ENCODE results near the gene REXO1.

The REXO1 gene

DNA sequence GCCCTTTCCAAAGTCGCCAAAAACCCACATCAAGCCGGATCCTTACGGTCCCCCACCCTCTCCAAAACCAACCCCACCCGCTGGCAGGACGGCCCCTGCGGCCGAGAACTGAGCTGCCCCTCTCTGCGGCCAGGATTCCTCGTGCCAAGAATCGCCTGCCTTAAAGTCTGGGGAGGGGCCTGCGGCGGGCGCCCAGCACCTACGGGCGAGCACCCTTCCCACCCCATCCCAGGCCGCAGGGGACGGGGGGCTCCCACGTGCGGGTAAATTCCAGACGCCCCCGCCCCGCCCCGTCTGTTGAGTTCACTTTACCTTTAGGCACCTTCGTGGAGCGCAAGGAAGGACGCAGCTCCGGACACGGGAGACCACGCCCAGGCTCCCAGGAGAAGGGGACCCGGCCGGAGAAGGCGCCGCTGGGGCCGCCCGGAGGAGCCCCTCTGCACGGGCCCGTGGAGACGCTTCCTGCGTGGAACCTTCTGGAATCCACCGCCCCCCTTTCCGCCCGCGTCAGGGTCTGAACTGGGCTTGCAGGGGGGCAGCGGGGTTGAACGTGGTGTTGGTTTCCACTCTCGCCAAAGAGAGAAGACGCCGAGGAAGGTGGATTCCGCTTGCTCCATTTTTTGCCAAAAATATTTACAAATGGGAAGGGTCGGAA lies 72.2 kb downstream of the REXO1 start:
- Histone ChIP-seq H3K4me3 (peak overlapping the region; percentile 33 to 62 (median 50); a peak in 19 of 20 replicates), H3K4me1 (peaks cover 12 to 46% (median 31%) of the 10 kb centered on the region in 10 experiments), H3K4me2 (peak overlapping the region; percentile 84 to 95 (median 90)), H3K27ac (no peak overlapping the region), H3K9me3 (replicated peaks in 1 of 11) (peaks cover 19 to 30% (median 24%) of the 10 kb centered on the region in 11 experiments), H3K36me3 (no peaks in the 10 kb centered on the region), H3K27me3 (peaks cover 95 to 100% (median 100%) of the 10 kb centered on the region in 11 experiments), H4K20me1 (peaks cover 0 to 35% (median 5%) of the 10 kb centered on the region in 11 experiments; a peak in 13 of 22 replicates), H3K9ac (peak overlapping the region in 3 of 11 experiments; percentile 18 to 39 (median 23); a peak in 2 of 22 replicates)
- no peak for TF ChIP-seq Cebpa-rat (IDR thresholded peaks at IDR 0.05)

DNA sequence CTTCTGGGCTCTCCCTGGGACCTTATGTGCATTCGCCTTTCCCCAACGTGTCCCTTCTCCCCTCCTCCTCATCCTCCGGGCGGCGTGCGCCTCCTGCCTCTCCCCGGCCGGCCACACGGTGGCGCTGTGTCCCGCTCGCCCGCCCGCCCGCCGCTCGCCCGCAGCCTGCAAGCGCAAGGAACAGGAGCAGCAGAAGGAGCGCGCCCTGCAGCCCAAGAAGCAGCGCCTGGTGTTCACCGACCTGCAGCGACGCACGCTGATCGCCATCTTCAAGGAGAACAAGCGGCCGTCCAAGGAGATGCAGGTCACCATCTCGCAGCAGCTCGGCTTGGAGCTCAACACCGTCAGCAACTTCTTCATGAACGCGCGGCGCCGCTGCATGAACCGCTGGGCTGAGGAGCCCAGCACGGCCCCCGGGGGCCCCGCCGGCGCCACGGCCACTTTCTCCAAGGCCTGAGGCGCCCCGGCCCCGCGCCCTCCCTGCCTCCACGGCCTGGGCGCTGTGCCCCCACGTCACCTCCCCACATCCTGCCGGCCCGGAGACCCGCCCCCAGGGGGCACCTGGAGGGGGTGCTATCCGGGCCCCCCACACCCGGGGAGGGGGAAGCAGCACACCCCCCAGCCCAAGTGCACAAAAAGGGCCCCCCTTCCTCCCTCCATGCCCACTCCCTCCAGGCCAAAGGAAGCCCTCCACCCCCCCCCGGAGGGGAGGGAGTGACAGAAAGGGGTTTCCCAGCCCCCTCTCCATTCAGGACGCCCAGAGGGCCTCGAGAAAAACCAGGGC lies 73.1 kb downstream of the REXO1 start:
- Histone ChIP-seq H3K4me2 (peak overlapping the region; percentile 5 to 95 (median 90); a peak in 20 of 22 replicates), H3K27me3 (peaks cover 95 to 100% (median 100%) of the 10 kb centered on the region in 11 experiments)

GRCh38 chr19:1773184-1773583 lies 75.1 kb downstream of the REXO1 start:
- H3K27ac ChIP-seq: no peak overlapping the region
- H3K4me3 ChIP-seq: no peak overlapping the region
- H3K9ac ChIP-seq: no peak overlapping the region
- H3K4me1 ChIP-seq: peaks cover 6 to 28% (median 18%) of the 10 kb centered on the region in 10 experiments
- TF ChIP-seq Cebpa-rat (IDR thresholded peaks at IDR 0.05): no peak
- peaks cover 36 to 49% (median 39%) of the 10 kb centered on the region in 11 experiments for H3K9me3 ChIP-seq (replicated peaks in 1 of 11)
- H3K4me2 ChIP-seq: no peak overlapping the region
- peaks cover 0 to 23% (median 5%) of the 10 kb centered on the region in 11 experiments; a peak in 11 of 22 replicates for H4K20me1 ChIP-seq
- H3K36me3 ChIP-seq: no peaks in the 10 kb centered on the region
- H3K27me3 ChIP-seq: peaks cover 90 to 100% (median 98%) of the 10 kb centered on the region in 11 experiments

More for the DNA sequence above, 73.1 kb downstream of the REXO1 start:
- Histone ChIP-seq H3K9me3 (replicated peaks in 1 of 11) (peaks cover 28 to 39% (median 32%) of the 10 kb centered on the region in 11 experiments), H3K9ac (0 out of 22 replicates have a peak overlapping the region, but pooled peaks of 1 of the 11 experiments have one; percentile 15), H3K4me3 (peak overlapping the region in 8 of 10 experiments; percentile 19 to 56 (median 44); a peak in 12 of 20 replicates), H4K20me1 (peaks cover 0 to 35% (median 5%) of the 10 kb centered on the region in 11 experiments; a peak in 13 of 22 replicates), H3K36me3 (no peaks in the 10 kb centered on the region), H3K27ac (no peak overlapping the region), H3K4me1 (peaks cover 12 to 37% (median 24%) of the 10 kb centered on the region in 10 experiments)
- no peak for TF ChIP-seq Cebpa-rat (IDR thresholded peaks at IDR 0.05)

DNA sequence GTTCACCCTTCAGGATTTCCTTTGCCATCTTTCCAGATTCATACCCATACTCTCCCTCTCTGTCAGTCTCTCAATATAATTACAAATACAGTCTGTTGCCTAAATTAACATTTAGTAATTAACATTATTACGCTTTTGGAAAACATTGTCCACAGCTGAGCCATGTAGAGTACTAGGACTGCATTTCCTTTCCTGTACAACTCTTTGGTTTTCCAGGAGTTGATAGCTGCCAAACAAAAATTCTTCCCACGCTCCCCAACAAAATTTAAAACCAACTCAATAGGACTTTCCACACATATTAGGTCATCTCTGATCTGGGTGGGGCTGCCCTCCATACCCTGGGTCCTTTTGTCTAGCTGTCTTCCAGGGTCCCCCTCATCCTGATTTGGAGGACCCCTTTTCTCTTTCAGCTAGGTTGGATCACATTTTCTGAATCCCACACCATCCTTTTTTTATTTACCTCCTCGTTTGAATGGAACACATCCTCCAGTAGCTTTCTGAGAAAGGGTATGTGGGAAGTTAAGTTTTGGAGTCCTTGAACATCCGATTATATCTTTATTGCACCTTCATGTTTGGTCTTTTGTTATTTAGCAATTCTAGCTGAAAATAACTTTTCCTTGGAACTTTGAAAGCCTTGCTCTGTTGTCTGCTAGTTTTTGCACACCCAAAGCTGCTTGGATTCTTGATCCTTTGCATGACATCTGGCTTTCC lies 77.3 kb downstream of the REXO1 start:
- Histone ChIP-seq H3K4me3 (peak overlapping the region in 1 of 10 experiments; percentile 14; a peak in 4 of 20 replicates), H3K27ac (no peak overlapping the region), H3K9me3 (replicated peaks in 1 of 11) (peaks cover 36 to 49% (median 39%) of the 10 kb centered on the region in 11 experiments), H3K36me3 (no peaks in the 10 kb centered on the region), H3K4me1 (peaks cover 6 to 43% (median 34%) of the 10 kb centered on the region in 10 experiments), H3K4me2 (no peak overlapping the region), H4K20me1 (peaks cover 0 to 22% (median 9%) of the 10 kb centered on the region in 11 experiments; a peak in 12 of 22 replicates), H3K9ac (no peak overlapping the region), H3K27me3 (peaks cover 90 to 100% (median 98%) of the 10 kb centered on the region in 11 experiments)
- no peak for TF ChIP-seq Cebpa-rat (IDR thresholded peaks at IDR 0.05)

GRCh38 chr19:1769645-1769985 lies 78.7 kb downstream of the REXO1 start:
- TF ChIP-seq Cebpa-rat (IDR thresholded peaks at IDR 0.05): no peak
- Histone ChIP-seq H3K27ac (no peak overlapping the region), H3K27me3 (peaks cover 90 to 100% (median 98%) of the 10 kb centered on the region in 11 experiments)

DNA sequence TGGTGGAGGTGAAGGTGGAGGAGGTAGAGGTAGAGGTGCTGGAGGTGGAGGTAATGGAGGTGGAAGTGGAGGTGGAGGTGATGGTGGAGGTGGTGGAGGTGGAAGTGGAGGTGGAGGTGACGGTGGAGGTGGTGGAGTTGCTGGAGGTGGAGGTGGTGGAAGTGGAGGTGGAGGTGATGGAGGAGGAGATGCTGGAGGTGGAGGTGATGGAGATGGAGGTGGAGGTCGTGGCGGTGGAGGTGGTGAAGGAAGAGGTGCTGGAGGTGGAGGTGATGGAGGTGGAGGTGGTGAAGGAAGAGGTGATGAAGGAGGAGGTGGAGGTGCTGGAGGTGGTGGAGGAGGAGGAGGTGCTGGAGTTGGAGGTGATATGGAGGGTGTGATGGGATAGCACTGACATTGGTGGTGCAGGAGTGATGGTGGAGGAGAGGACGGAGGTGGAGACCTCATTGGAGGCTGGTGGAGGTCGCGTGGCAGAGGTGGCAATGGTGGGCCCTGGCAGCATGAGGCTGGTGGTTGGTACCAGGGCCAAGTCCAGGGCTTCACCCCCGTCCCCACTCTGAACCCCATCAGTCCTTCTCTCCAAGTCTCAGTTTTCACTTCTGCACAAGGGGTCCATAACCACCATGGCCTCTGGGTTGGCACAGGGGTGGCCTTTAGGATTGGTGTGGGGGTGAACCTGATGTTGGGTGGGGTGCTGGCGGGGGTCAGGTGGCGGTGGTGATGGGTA lies 79.2 kb downstream of the REXO1 start:
- Histone ChIP-seq H3K36me3 (no peaks in the 10 kb centered on the region), H3K27me3 (peaks cover 90 to 100% (median 98%) of the 10 kb centered on the region in 11 experiments), H4K20me1 (peaks cover 0 to 34% (median 19%) of the 10 kb centered on the region in 11 experiments; a peak in 17 of 22 replicates), H3K9ac (no peak overlapping the region), H3K4me3 (no peak overlapping the region), H3K4me2 (no peak overlapping the region), H3K27ac (no peak overlapping the region), H3K9me3 (replicated peaks in 1 of 11) (peaks cover 26 to 34% (median 28%) of the 10 kb centered on the region in 11 experiments), H3K4me1 (peaks cover 4 to 42% (median 31%) of the 10 kb centered on the region in 10 experiments; a peak in 18 of 20 replicates)
- no peak for TF ChIP-seq Cebpa-rat (IDR thresholded peaks at IDR 0.05)

More at GRCh38 chr19:1769645-1769985, 78.7 kb downstream of the REXO1 start:
- H4K20me1 ChIP-seq: peaks cover 0 to 30% (median 19%) of the 10 kb centered on the region in 11 experiments; a peak in 17 of 22 replicates
- H3K4me1 ChIP-seq: peaks cover 4 to 42% (median 31%) of the 10 kb centered on the region in 10 experiments; a peak in 18 of 20 replicates
- H3K9ac ChIP-seq: no peak overlapping the region
- H3K36me3 ChIP-seq: no peaks in the 10 kb centered on the region
- H3K4me2 ChIP-seq: no peak overlapping the region; a peak in 1 of 22 replicates
- H3K9me3 ChIP-seq (replicated peaks in 1 of 11): peaks cover 27 to 39% (median 30%) of the 10 kb centered on the region in 11 experiments
- no peak overlapping the region for H3K4me3 ChIP-seq

DNA sequence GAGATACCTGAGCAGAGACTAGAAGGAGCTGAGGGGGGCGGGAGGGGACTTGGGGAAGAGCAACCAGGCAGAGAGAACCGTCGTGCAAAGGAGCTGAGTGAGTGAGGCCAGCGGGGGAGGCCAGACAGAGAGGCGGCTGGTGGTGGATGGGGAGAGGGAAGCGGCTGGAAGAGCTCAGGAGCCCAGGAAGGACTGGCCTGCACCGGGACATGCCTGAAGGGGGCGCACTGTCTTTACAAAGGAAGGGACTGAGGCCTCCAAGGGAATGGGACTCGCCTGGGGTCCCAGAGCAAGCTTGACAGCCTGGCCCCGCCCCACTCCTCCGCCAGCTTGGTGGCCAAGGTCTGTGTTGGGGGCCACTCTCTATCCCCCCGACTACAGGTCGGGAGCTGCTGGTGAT lies 80.0 kb downstream of the REXO1 start:
- Histone ChIP-seq H3K9ac (no peak overlapping the region), H3K4me2 (peak overlapping the region in 8 of 11 experiments; percentile 72 to 89 (median 84); a peak in 14 of 22 replicates), H3K9me3 (replicated peaks in 1 of 11) (peaks cover 26 to 34% (median 29%) of the 10 kb centered on the region in 11 experiments), H3K36me3 (no peaks in the 10 kb centered on the region), H3K4me3 (no peak overlapping the region), H4K20me1 (peaks cover 0 to 41% (median 22%) of the 10 kb centered on the region in 11 experiments; a peak in 17 of 22 replicates), H3K27ac (no peak overlapping the region), H3K27me3 (peaks cover 90 to 100% (median 98%) of the 10 kb centered on the region in 11 experiments), H3K4me1 (peaks cover 4 to 39% (median 31%) of the 10 kb centered on the region in 10 experiments; a peak in 18 of 20 replicates)
- no peak for TF ChIP-seq Cebpa-rat (IDR thresholded peaks at IDR 0.05)
